A172 (cell line): Measurements from ENCODE around the gene RNPEPL1. TPM values are rescaled to one million over a fixed set of nuclear protein-coding genes. Genes with fewer than 3 reads are reported as not detected.

ENCODE experiments used
- DNase-seq: peaks from one replicate; pipeline ENCODE4 v3.0.0-alpha.2; 2015; ENCODE audit warnings: low spot score
- total RNA-seq: library from RNA; depleted of rRNA; stranded (reverse); fragments of >200 nt; shearing (Covaris generic); gene quantifications from 2 replicates; pipeline ENCODE4 v1.2.3, GENCODE V29; 2014

The RNPEPL1 gene
- total RNA-seq, 1 experiment from 2014 or later: 13.5 TPM

- DNase-seq: no peak
Measured at GRCh38 chr2:240564561-240565332, 3.5 kb upstream of the RNPEPL1 start.

GRCh38 chr2:240565333-240566202, 2.7 kb upstream of the RNPEPL1 start:
- DNase-seq: peak; percentile 96

GRCh38 chr2:240566203-240567136, 1.8 kb upstream of the RNPEPL1 start:
- peak; percentile 74 for DNase-seq

- no peak for DNase-seq
Measured at GRCh38 chr2:240567137-240567871, 980 bp upstream of the RNPEPL1 start.

- no peak for DNase-seq
Measured at GRCh38 chr2:240568678-240569522, 616 bp downstream of the RNPEPL1 start.

GRCh38 chr2:240569523-240569997, 1.3 kb downstream of the RNPEPL1 start:
- DNase-seq: no peak

GRCh38 chr2:240569998-240570530, 1.8 kb downstream of the RNPEPL1 start:
- DNase-seq: no peak

- no peak for DNase-seq
Measured at GRCh38 chr2:240570531-240571313, 2.4 kb downstream of the RNPEPL1 start.

- no peak for DNase-seq
Measured at GRCh38 chr2:240571314-240571973, 3.2 kb downstream of the RNPEPL1 start.

- no peak for DNase-seq
Measured at GRCh38 chr2:240572141-240573031, 4.1 kb downstream of the RNPEPL1 start.

- DNase-seq: no peak
Measured at GRCh38 chr2:240573071-240573515, 4.8 kb downstream of the RNPEPL1 start.

- DNase-seq: no peak
Measured at GRCh38 chr2:240573516-240574385, 5.5 kb downstream of the RNPEPL1 start.

GRCh38 chr2:240574386-240575100, 6.3 kb downstream of the RNPEPL1 start:
- DNase-seq: no peak

- DNase-seq: no peak
Measured at GRCh38 chr2:240575101-240575965, 7.0 kb downstream of the RNPEPL1 start.
